Pons (tissue), 1 donor: ENCODE results near the gene GRIA1.

Experiments
- DNase-seq: peaks from one replicate; pipeline ENCODE4 v3.0.0-alpha.2; 2016; ENCODE audit warnings: low spot score

GRIA1 gene

GRCh38 chr5:153498516-153498915, 8.0 kb downstream of the GRIA1 start:
- no peak for DNase-seq

- DNase-seq, result no peak
Observed at GRCh38 chr5:153500178-153500577, 9.7 kb downstream of the GRIA1 start.

GRCh38 chr5:153504726-153505125, 14.3 kb downstream of the GRIA1 start:
- DNase-seq, result no peak

GRCh38 chr5:153508700-153509099, 18.2 kb downstream of the GRIA1 start:
- no peak for DNase-seq

GRCh38 chr5:153511622-153512021, 21.2 kb downstream of the GRIA1 start:
- no peak for DNase-seq

- no peak for DNase-seq
Observed at GRCh38 chr5:153513156-153513555, 22.7 kb downstream of the GRIA1 start.

- no peak for DNase-seq
Observed at GRCh38 chr5:153515301-153515700, 24.8 kb downstream of the GRIA1 start.

GRCh38 chr5:153516504-153517240, 26.2 kb downstream of the GRIA1 start:
- no peak for DNase-seq

- no peak for DNase-seq
Observed at GRCh38 chr5:153517241-153517611, 26.8 kb downstream of the GRIA1 start.

GRCh38 chr5:153520137-153520536, 29.7 kb downstream of the GRIA1 start:
- DNase-seq, result no peak

GRCh38 chr5:153520952-153521351, 30.5 kb downstream of the GRIA1 start:
- no peak for DNase-seq

- DNase-seq, result no peak
Observed at GRCh38 chr5:153523211-153523610, 32.7 kb downstream of the GRIA1 start.

GRCh38 chr5:153523831-153524230, 33.4 kb downstream of the GRIA1 start:
- DNase-seq, result no peak

GRCh38 chr5:153525536-153525935, 35.1 kb downstream of the GRIA1 start:
- DNase-seq, result no peak

GRCh38 chr5:153530357-153531143, 40.1 kb downstream of the GRIA1 start:
- no peak for DNase-seq

- no peak for DNase-seq
Observed at GRCh38 chr5:153533546-153533945, 43.1 kb downstream of the GRIA1 start.

GRCh38 chr5:153534102-153534501, 43.6 kb downstream of the GRIA1 start:
- DNase-seq, result no peak

- DNase-seq, result no peak
Observed at GRCh38 chr5:153537207-153537606, 46.7 kb downstream of the GRIA1 start.

GRCh38 chr5:153539983-153540382, 49.5 kb downstream of the GRIA1 start:
- no peak for DNase-seq

- no peak for DNase-seq
Observed at GRCh38 chr5:153542536-153542935, 52.1 kb downstream of the GRIA1 start.

GRCh38 chr5:153543288-153543687, 52.8 kb downstream of the GRIA1 start:
- DNase-seq, result no peak

GRCh38 chr5:153543959-153544470, 53.5 kb downstream of the GRIA1 start:
- DNase-seq, result no peak

GRCh38 chr5:153544706-153545105, 54.2 kb downstream of the GRIA1 start:
- no peak for DNase-seq
